ENCODE results near the gene SSH2.

SSH2 gene

GRCh38 chr17:29611351-29612093, 318.5 kb downstream of the SSH2 start:
- H3K4me3 ChIP-seq (ENCODE audit: low read depth, low read length), result no peak overlapping the region
- no peak for TF ChIP-seq CTCF (IDR thresholded peaks at IDR 0.05; ENCODE audit: insufficient read depth, low read length, missing control alignments)
- CTCF ChIA-PET, result interaction anchor here (1.0 to 9.1 kb wide), 3 partner anchors 12 to 38 kb away, joined by 3 to 103 read pairs (median 4); partner anchors contain the start of gene ANKRD13B
- POLR2A ChIA-PET, result no interaction called here
- DNase-seq (ENCODE audit: low read depth, low spot score), result no peak

- H3K4me3 ChIP-seq (ENCODE audit: low read depth, low read length), result no peak overlapping the region
- CTCF ChIA-PET, result interaction anchor here (1.0 to 9.1 kb wide), 2 partner anchors 18 to 37 kb away, joined by 3 to 103 read pairs; partner anchors contain the start of gene ANKRD13B
- no peak for DNase-seq (ENCODE audit: low read depth, low spot score)
- TF ChIP-seq CTCF (IDR thresholded peaks at IDR 0.05; ENCODE audit: insufficient read depth, low read length, missing control alignments), result no peak
- POLR2A ChIA-PET, result no interaction called here
Observed at GRCh38 chr17:29610395-29610794, 319.6 kb downstream of the SSH2 start.

- POLR2A ChIA-PET, result no interaction called here
- CTCF ChIA-PET, result interaction anchor here (1.4 to 3.8 kb wide), 5 partner anchors 9 to 170 kb away, joined by 3 to 30 read pairs (median 7); partner anchors contain the start of gene ANKRD13B
- no peak for DNase-seq (ENCODE audit: low read depth, low spot score)
Observed at GRCh38 chr17:29608986-29609385, 321.0 kb downstream of the SSH2 start.

GRCh38 chr17:29607557-29608195, 322.4 kb downstream of the SSH2 start:
- H3K4me3 ChIP-seq (ENCODE audit: low read depth, low read length), result no peak overlapping the region
- ChIA-PET POLR2A (no interaction called here), CTCF (interaction anchor here (0.6 to 3.8 kb wide), 6 partner anchors 10 to 238 kb away, joined by 3 to 30 read pairs (median 6); partner anchors contain the start of gene ANKRD13B)
- no peak for DNase-seq (ENCODE audit: low read depth, low spot score)
- no peak for TF ChIP-seq CTCF (IDR thresholded peaks at IDR 0.05; ENCODE audit: insufficient read depth, low read length, missing control alignments)

More at GRCh38 chr17:29608986-29609385, 321.0 kb downstream of the SSH2 start:
- no peak overlapping the region for H3K4me3 ChIP-seq (ENCODE audit: low read depth, low read length)
- no peak for TF ChIP-seq CTCF (IDR thresholded peaks at IDR 0.05; ENCODE audit: insufficient read depth, low read length, missing control alignments)

GRCh38 chr17:29603109-29603674, 326.8 kb downstream of the SSH2 start:
- DNase-seq (ENCODE audit: low read depth, low spot score), result no peak
- ChIA-PET POLR2A (no interaction called here), CTCF (no interaction called here)
- H3K4me3 ChIP-seq (ENCODE audit: low read depth, low read length), result no peak overlapping the region
- no peak for TF ChIP-seq CTCF (IDR thresholded peaks at IDR 0.05; ENCODE audit: insufficient read depth, low read length, missing control alignments)

All from AG04449 (cell line).